ENCODE results near the gene PDCD5.
A peak's percentile ranks its signal among the peaks of the same experiment; 100 is the strongest.
"Not testable (repeated sequence)": the region's sequence is repeated elsewhere in the genome, so short reads cannot be mapped to it uniquely, and the experiment has no call there.

Gene PDCD5

GRCh38 chr19:32580901-32581704 lies at the start of gene PDCD5:
PDCD5 (plus strand) TSS chr19:32581190; CDS start chr19:32581262, 72 bp downstream.
- H3K9me3 Mint-ChIP-seq: no peaks in the 10 kb centered on the region
- peaks cover 42% of the 10 kb centered on the region for H3K4me1 Mint-ChIP-seq (ENCODE audit: low read depth)
- peak within 1 kb of the TSS; percentile 85 for H3K27ac Mint-ChIP-seq
- peak within 1 kb of the TSS; percentile 93 for H3K4me3 Mint-ChIP-seq
- no peaks in the 10 kb centered on the region for H3K27me3 Mint-ChIP-seq
- H3K36me3 Mint-ChIP-seq (ENCODE audit: low read depth): peaks cover 33% of the 10 kb centered on the region

GRCh38 chr19:32532233-32532632 lies 48.8 kb upstream of the PDCD5 start:
- Mint-ChIP-seq H3K4me1 (ENCODE audit: low read depth) (no peaks in the 10 kb centered on the region), H3K36me3 (ENCODE audit: low read depth) (no peaks in the 10 kb centered on the region), H3K27ac (no peak overlapping the region), H3K27me3 (no peaks in the 10 kb centered on the region), H3K9me3 (peaks cover 20% of the 10 kb centered on the region), H3K4me3 (no peak overlapping the region)

- no peak overlapping the region for H3K27ac Mint-ChIP-seq
- H3K4me3 Mint-ChIP-seq: no peak overlapping the region
- H3K36me3 Mint-ChIP-seq (ENCODE audit: low read depth): no peaks in the 10 kb centered on the region
- H3K4me1 Mint-ChIP-seq (ENCODE audit: low read depth): no peaks in the 10 kb centered on the region
- peaks cover 15% of the 10 kb centered on the region for H3K27me3 Mint-ChIP-seq
- peaks cover 24% of the 10 kb centered on the region for H3K9me3 Mint-ChIP-seq
Observed at GRCh38 chr19:32537580-32537979, 43.4 kb upstream of the PDCD5 start.

- no peak overlapping the region for H3K27ac Mint-ChIP-seq
Observed at GRCh38 chr19:32539240-32539916, 41.6 kb upstream of the PDCD5 start.

GRCh38 chr19:32540621-32541020 lies 40.4 kb upstream of the PDCD5 start:
- no peak overlapping the region for H3K4me3 Mint-ChIP-seq
- H3K36me3 Mint-ChIP-seq (ENCODE audit: low read depth): no peaks in the 10 kb centered on the region
- H3K9me3 Mint-ChIP-seq: peaks cover 11% of the 10 kb centered on the region
- peaks cover 15% of the 10 kb centered on the region for H3K27me3 Mint-ChIP-seq
- H3K27ac Mint-ChIP-seq: no peak overlapping the region
- H3K4me1 Mint-ChIP-seq (ENCODE audit: low read depth): no peaks in the 10 kb centered on the region

More at GRCh38 chr19:32539240-32539916, 41.6 kb upstream of the PDCD5 start:
- Mint-ChIP-seq H3K4me3 (no peak overlapping the region), H3K27me3 (peaks cover 15% of the 10 kb centered on the region), H3K36me3 (ENCODE audit: low read depth) (no peaks in the 10 kb centered on the region), H3K9me3 (peaks cover 15% of the 10 kb centered on the region), H3K4me1 (ENCODE audit: low read depth) (no peaks in the 10 kb centered on the region)

- not testable (repeated sequence) for H3K27ac Mint-ChIP-seq; H3K4me3 Mint-ChIP-seq; H3K4me1 Mint-ChIP-seq (ENCODE audit: low read depth); H3K36me3 Mint-ChIP-seq (ENCODE audit: low read depth)
- peaks cover 11% of the 10 kb centered on the region for H3K9me3 Mint-ChIP-seq
- H3K27me3 Mint-ChIP-seq: peaks cover 15% of the 10 kb centered on the region
Observed at GRCh38 chr19:32541376-32541775, 39.6 kb upstream of the PDCD5 start.

GRCh38 chr19:32542477-32543108 lies 38.4 kb upstream of the PDCD5 start:
- Mint-ChIP-seq H3K4me3 (no peak overlapping the region), H3K4me1 (ENCODE audit: low read depth) (no peaks in the 10 kb centered on the region), H3K27ac (no peak overlapping the region)

GRCh38 chr19:32543115-32543900 lies 37.7 kb upstream of the PDCD5 start:
- H3K4me3 Mint-ChIP-seq: no peak overlapping the region

More at GRCh38 chr19:32542477-32543108, 38.4 kb upstream of the PDCD5 start:
- Mint-ChIP-seq H3K36me3 (ENCODE audit: low read depth) (no peaks in the 10 kb centered on the region), H3K27me3 (peaks cover 15% of the 10 kb centered on the region), H3K9me3 (peaks cover 11% of the 10 kb centered on the region)

GRCh38 chr19:32544917-32545316 lies 36.1 kb upstream of the PDCD5 start:
- H3K4me3 Mint-ChIP-seq: no peak overlapping the region
- H3K36me3 Mint-ChIP-seq (ENCODE audit: low read depth): no peaks in the 10 kb centered on the region
- no peak overlapping the region for H3K27ac Mint-ChIP-seq
- no peaks in the 10 kb centered on the region for H3K4me1 Mint-ChIP-seq (ENCODE audit: low read depth)
- H3K27me3 Mint-ChIP-seq: peaks cover 8% of the 10 kb centered on the region
- no peaks in the 10 kb centered on the region for H3K9me3 Mint-ChIP-seq

More at GRCh38 chr19:32543115-32543900, 37.7 kb upstream of the PDCD5 start:
- no peaks in the 10 kb centered on the region for H3K4me1 Mint-ChIP-seq (ENCODE audit: low read depth)
- no peak overlapping the region for H3K27ac Mint-ChIP-seq
- H3K36me3 Mint-ChIP-seq (ENCODE audit: low read depth): no peaks in the 10 kb centered on the region
- peaks cover 12% of the 10 kb centered on the region for H3K27me3 Mint-ChIP-seq
- peaks cover 6% of the 10 kb centered on the region for H3K9me3 Mint-ChIP-seq

GRCh38 chr19:32550666-32551065 lies 30.3 kb upstream of the PDCD5 start:
- Mint-ChIP-seq H3K27ac (no peak overlapping the region), H3K4me3 (no peak overlapping the region), H3K27me3 (no peaks in the 10 kb centered on the region), H3K36me3 (ENCODE audit: low read depth) (no peaks in the 10 kb centered on the region), H3K9me3 (no peaks in the 10 kb centered on the region), H3K4me1 (ENCODE audit: low read depth) (no peaks in the 10 kb centered on the region)

GRCh38 chr19:32555786-32556185 lies 25.2 kb upstream of the PDCD5 start:
- Mint-ChIP-seq H3K4me1 (ENCODE audit: low read depth) (no peaks in the 10 kb centered on the region), H3K36me3 (ENCODE audit: low read depth) (no peaks in the 10 kb centered on the region), H3K4me3 (no peak overlapping the region), H3K9me3 (no peaks in the 10 kb centered on the region), H3K27me3 (peaks cover 16% of the 10 kb centered on the region), H3K27ac (no peak overlapping the region)

GRCh38 chr19:32558607-32559228 lies 22.3 kb upstream of the PDCD5 start:
- Mint-ChIP-seq H3K4me1 (ENCODE audit: low read depth) (no peaks in the 10 kb centered on the region), H3K27me3 (peaks cover 16% of the 10 kb centered on the region), H3K27ac (no peak overlapping the region), H3K9me3 (no peaks in the 10 kb centered on the region), H3K4me3 (no peak overlapping the region), H3K36me3 (ENCODE audit: low read depth) (no peaks in the 10 kb centered on the region)

- Mint-ChIP-seq H3K27me3 (peaks cover 4% of the 10 kb centered on the region), H3K9me3 (no peaks in the 10 kb centered on the region), H3K36me3 (ENCODE audit: low read depth) (no peaks in the 10 kb centered on the region), H3K4me1 (ENCODE audit: low read depth) (no peaks in the 10 kb centered on the region), H3K4me3 (no peak overlapping the region), H3K27ac (no peak overlapping the region)
Observed at GRCh38 chr19:32563761-32564160, 17.2 kb upstream of the PDCD5 start.

- Mint-ChIP-seq H3K4me3 (no peak overlapping the region), H3K27ac (no peak overlapping the region), H3K27me3 (peaks cover 8% of the 10 kb centered on the region), H3K4me1 (ENCODE audit: low read depth) (no peaks in the 10 kb centered on the region), H3K9me3 (no peaks in the 10 kb centered on the region), H3K36me3 (ENCODE audit: low read depth) (no peaks in the 10 kb centered on the region)
Observed at GRCh38 chr19:32566246-32566830, 14.7 kb upstream of the PDCD5 start.

Data from stimulated activated naive CD8-positive, alpha-beta T cell treated with anti-CD3 and anti-CD28 coated beads, Interleukin-15, Interleukin-2, amounts not matched to agents 100 ng/mL and 50 ng/mL, for 24 hours (primary cell).